ENCODE data around the gene NT5C1B.

The NT5C1B gene

GRCh38 chr2:18525852-18526251, 63.5 kb downstream of the NT5C1B start:
- Histone ChIP-seq H3K27me3 (ENCODE audit: insufficient read depth, poor library complexity, severe bottlenecking) (no peaks in the 10 kb centered on the region), H3K4me3 (replicated peaks; ENCODE audit: insufficient read depth, low read length) (no peak overlapping the region), H3K27ac (replicated peaks) (no peak overlapping the region)
- TF ChIP-seq GABPA (IDR thresholded peaks at IDR 0.05; ENCODE audit: low read depth) (no peak), REST (IDR thresholded peaks at IDR 0.05; ENCODE audit: insufficient replicate concordance, low read depth) (no peak), POLR2AphosphoS5 (IDR thresholded peaks at IDR 0.05; ENCODE audit: low read depth) (no peak), SPI1 (IDR thresholded peaks at IDR 0.05; ENCODE audit: borderline replicate concordance, low read depth) (no peak)
- TF ChIP-seq, protein P1, sequence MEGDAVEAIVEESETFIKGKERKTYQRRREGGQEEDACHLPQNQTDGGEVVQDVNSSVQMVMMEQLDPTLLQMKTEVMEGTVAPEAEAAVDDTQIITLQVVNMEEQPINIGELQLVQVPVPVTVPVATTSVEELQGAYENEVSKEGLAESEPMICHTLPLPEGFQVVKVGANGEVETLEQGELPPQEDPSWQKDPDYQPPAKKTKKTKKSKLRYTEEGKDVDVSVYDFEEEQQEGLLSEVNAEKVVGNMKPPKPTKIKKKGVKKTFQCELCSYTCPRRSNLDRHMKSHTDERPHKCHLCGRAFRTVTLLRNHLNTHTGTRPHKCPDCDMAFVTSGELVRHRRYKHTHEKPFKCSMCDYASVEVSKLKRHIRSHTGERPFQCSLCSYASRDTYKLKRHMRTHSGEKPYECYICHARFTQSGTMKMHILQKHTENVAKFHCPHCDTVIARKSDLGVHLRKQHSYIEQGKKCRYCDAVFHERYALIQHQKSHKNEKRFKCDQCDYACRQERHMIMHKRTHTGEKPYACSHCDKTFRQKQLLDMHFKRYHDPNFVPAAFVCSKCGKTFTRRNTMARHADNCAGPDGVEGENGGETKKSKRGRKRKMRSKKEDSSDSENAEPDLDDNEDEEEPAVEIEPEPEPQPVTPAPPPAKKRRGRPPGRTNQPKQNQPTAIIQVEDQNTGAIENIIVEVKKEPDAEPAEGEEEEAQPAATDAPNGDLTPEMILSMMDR (IDR thresholded peaks at IDR 0.05; ENCODE audit: insufficient read depth, low read length) = no peak
- DNase-seq (ENCODE audit: low read depth in 1 of 2, low spot score in 1 of 2) = no peak

- DNase-seq (ENCODE audit: low read depth in 1 of 2, low spot score in 1 of 2) = no peak
Observed at GRCh38 chr2:18525236-18525635, 64.1 kb downstream of the NT5C1B start.

DNA sequence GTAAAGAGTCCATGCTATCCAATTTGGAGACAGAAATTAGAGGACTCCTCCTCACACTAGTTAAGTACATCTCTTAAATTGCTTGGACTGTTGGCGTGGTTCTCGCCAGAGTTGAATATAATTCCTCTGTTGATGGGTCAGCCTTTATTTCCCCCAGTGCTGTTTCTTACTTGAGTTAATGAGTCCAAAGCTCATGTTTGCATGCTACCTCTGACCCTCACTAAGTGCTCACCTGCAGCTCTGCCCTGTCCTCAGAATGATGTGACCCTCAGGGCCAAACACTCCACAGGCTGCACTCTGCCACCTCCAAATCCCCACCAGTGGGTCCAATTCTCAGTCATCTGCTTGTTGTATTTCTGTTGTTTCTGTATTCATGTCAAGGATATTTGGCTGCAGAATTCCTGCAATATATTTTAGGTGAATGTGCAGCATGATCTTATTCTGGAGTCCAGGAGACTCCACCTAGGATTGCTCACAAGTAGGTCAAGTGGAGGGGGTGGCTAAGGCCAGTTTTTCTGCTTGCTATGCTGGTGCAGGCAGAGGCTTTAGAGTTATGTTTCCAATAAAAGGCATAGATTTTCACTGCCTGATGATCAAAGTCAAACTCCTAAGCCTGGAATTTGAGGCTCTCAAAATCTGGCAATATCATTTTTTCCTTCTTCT, 66.8 kb downstream of the NT5C1B start:
- no peaks in the 10 kb centered on the region for H3K27me3 ChIP-seq (ENCODE audit: insufficient read depth, poor library complexity, severe bottlenecking)
- no peak overlapping the region for H3K4me3 ChIP-seq (replicated peaks; ENCODE audit: insufficient read depth, low read length)
- no peak overlapping the region for H3K27ac ChIP-seq (replicated peaks)
- no peak for DNase-seq (ENCODE audit: low read depth in 1 of 2, low spot score in 1 of 2)
- TF ChIP-seq POLR2AphosphoS5 (IDR thresholded peaks at IDR 0.05; ENCODE audit: low read depth) = no peak
- TF ChIP-seq, protein P1 (IDR thresholded peaks at IDR 0.05; ENCODE audit: insufficient read depth, low read length) = no peak
- TF ChIP-seq GABPA (IDR thresholded peaks at IDR 0.05; ENCODE audit: low read depth) = no peak

More at GRCh38 chr2:18525236-18525635, 64.1 kb downstream of the NT5C1B start:
- H3K4me3 ChIP-seq (replicated peaks; ENCODE audit: insufficient read depth, low read length) = no peak overlapping the region
- H3K27ac ChIP-seq (replicated peaks) = no peak overlapping the region
- H3K27me3 ChIP-seq (ENCODE audit: insufficient read depth, poor library complexity, severe bottlenecking) = no peaks in the 10 kb centered on the region
- TF ChIP-seq, protein P1 (IDR thresholded peaks at IDR 0.05; ENCODE audit: insufficient read depth, low read length) = no peak
- TF ChIP-seq SPI1 (IDR thresholded peaks at IDR 0.05; ENCODE audit: borderline replicate concordance, low read depth) (no peak), REST (IDR thresholded peaks at IDR 0.05; ENCODE audit: insufficient replicate concordance, low read depth) (no peak), POLR2AphosphoS5 (IDR thresholded peaks at IDR 0.05; ENCODE audit: low read depth) (no peak), GABPA (IDR thresholded peaks at IDR 0.05; ENCODE audit: low read depth) (no peak)
